ENCODE data around the gene RPS10.

The RPS10 gene

GRCh38 chr6:34468378-34468892 lies 42.6 kb upstream of the RPS10 start:
- ATAC-seq (ENCODE audit: insufficient read depth, low read depth) (no peak), DNase-seq (no peak)
- no peak overlapping the region for H3K4me3 ChIP-seq (ENCODE audit: low read depth in 1 of 2, low read length in 2 of 2)

GRCh38 chr6:34466242-34467185 lies 40.6 kb upstream of the RPS10 start:
- Histone ChIP-seq H3K27ac (ENCODE audit: low read length) (no peak overlapping the region), H3K4me3 (ENCODE audit: low read depth in 1 of 2, low read length in 2 of 2) (no peak overlapping the region; a peak in 1 of 4 replicates), H3K36me3 (ENCODE audit: insufficient read depth, low read length) (no peaks in the 10 kb centered on the region), H3K79me2 (ENCODE audit: insufficient read depth, low read length) (no peaks in the 10 kb centered on the region), H4K20me1 (ENCODE audit: insufficient read depth, low read length) (peaks cover 3% of the 10 kb centered on the region), H3K4me1 (ENCODE audit: insufficient read depth, low read length) (0 out of 2 replicates have a peak, but pooled peaks cover 2% of the 10 kb centered on the region), H2AFZ (ENCODE audit: low read depth, low read length) (no peak overlapping the region), H3K9me3 (ENCODE audit: insufficient read depth, low read length, severe bottlenecking) (no peaks in the 10 kb centered on the region), H3K9ac (ENCODE audit: low read depth, low read length) (no peak overlapping the region), H3K27me3 (ENCODE audit: insufficient read depth, low read length, poor library complexity) (peaks cover 26% of the 10 kb centered on the region), H3K4me2 (ENCODE audit: insufficient read depth, low read length) (peak overlapping the region; percentile 33; the same call in 1 of the 2 replicates)
- no peak for DNase-seq
- ATAC-seq (ENCODE audit: insufficient read depth, low read depth) = no peak
- TF ChIP-seq EZH2 (IDR thresholded peaks at IDR 0.05; ENCODE audit: borderline replicate concordance, low read depth, low read length, severe bottlenecking) (peak; percentile 34), CTCF (IDR thresholded peaks at IDR 0.05; ENCODE audit: borderline replicate concordance, extremely low read depth, low read length, poor library complexity, severe bottlenecking) (no peak)

More at GRCh38 chr6:34468378-34468892, 42.6 kb upstream of the RPS10 start:
- TF ChIP-seq EZH2 (IDR thresholded peaks at IDR 0.05; ENCODE audit: borderline replicate concordance, low read depth, low read length, severe bottlenecking) (no peak), CTCF (IDR thresholded peaks at IDR 0.05; ENCODE audit: borderline replicate concordance, extremely low read depth, low read length, poor library complexity, severe bottlenecking) (no peak)
- Histone ChIP-seq H3K4me1 (ENCODE audit: insufficient read depth, low read length) (0 out of 2 replicates have a peak, but pooled peaks cover 2% of the 10 kb centered on the region), H3K36me3 (ENCODE audit: insufficient read depth, low read length) (no peaks in the 10 kb centered on the region), H3K27ac (ENCODE audit: low read length) (no peak overlapping the region), H2AFZ (ENCODE audit: low read depth, low read length) (no peak overlapping the region), H3K27me3 (ENCODE audit: insufficient read depth, low read length, poor library complexity) (peaks cover 21% of the 10 kb centered on the region), H3K9ac (ENCODE audit: low read depth, low read length) (no peak overlapping the region), H3K79me2 (ENCODE audit: insufficient read depth, low read length) (no peaks in the 10 kb centered on the region), H3K9me3 (ENCODE audit: insufficient read depth, low read length, severe bottlenecking) (no peaks in the 10 kb centered on the region), H4K20me1 (ENCODE audit: insufficient read depth, low read length) (no peaks in the 10 kb centered on the region; the same call in 1 of the 2 replicates), H3K4me2 (ENCODE audit: insufficient read depth, low read length) (no peak overlapping the region)

DNA sequence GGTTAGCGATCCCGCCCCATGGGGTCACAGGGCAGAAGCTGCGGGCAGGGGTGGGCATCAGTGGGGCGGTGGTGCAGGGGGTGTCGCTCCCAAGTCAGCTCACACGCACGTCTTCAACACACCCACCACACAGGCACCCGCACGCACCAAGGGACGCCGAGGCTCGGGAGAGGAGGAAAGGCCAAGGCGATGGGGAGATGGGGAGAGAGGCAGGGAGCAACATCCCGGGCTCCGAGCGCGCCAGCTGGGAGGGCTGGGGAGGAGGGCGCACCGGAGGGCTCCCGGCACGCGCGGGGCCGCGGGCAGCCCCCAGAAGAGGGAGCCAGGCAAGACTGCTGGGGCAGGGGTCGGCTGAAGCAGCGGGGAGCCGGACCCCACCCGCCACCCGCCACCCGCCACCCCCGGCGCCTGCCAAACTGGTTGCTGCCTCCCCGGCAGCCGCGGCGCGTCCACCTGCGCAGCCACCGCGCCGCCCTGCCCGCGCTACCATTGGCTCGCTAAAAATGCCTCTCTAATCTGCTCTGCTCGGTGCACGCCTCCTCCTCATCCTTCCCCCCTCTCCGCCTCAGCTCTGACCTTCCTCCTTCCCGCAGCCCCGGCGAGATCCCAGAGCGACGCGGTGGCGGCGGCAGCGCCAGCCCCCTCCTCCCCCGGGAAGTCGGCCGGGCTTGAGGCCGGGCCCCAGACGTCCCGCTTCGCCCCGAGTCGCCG lies 39.8 kb upstream of the RPS10 start, which contains the start of gene PACSIN1:
PACSIN1 (plus strand) TSS at position 546 of the 711 bp plus-strand sequence. CDS start 60,230 bp downstream, outside the sequence.
- H3K4me2 ChIP-seq (ENCODE audit: insufficient read depth, low read length) = peak within 1 kb of the TSS; percentile 33; the same call in 1 of the 2 replicates
- no peaks in the 10 kb centered on the region for H3K36me3 ChIP-seq (ENCODE audit: insufficient read depth, low read length)
- H3K4me1 ChIP-seq (ENCODE audit: insufficient read depth, low read length) = 0 out of 2 replicates have a peak, but pooled peaks cover 2% of the 10 kb centered on the region
- H3K27me3 ChIP-seq (ENCODE audit: insufficient read depth, low read length, poor library complexity) = peaks cover 26% of the 10 kb centered on the region
- H2AFZ ChIP-seq (ENCODE audit: low read depth, low read length) = no peak within 1 kb of the TSS
- no peaks in the 10 kb centered on the region for H3K9me3 ChIP-seq (ENCODE audit: insufficient read depth, low read length, severe bottlenecking)
- no peak within 1 kb of the TSS for H3K9ac ChIP-seq (ENCODE audit: low read depth, low read length)
- no peaks in the 10 kb centered on the region for H3K79me2 ChIP-seq (ENCODE audit: insufficient read depth, low read length)
- H4K20me1 ChIP-seq (ENCODE audit: insufficient read depth, low read length) = peaks cover 3% of the 10 kb centered on the region
- DNase-seq = no peak
- ATAC-seq (ENCODE audit: insufficient read depth, low read depth) = peak; percentile 44; the same call in 1 of the 3 replicates
- no peak for TF ChIP-seq CTCF (IDR thresholded peaks at IDR 0.05; ENCODE audit: borderline replicate concordance, extremely low read depth, low read length, poor library complexity, severe bottlenecking)
- no peak for TF ChIP-seq EZH2 (IDR thresholded peaks at IDR 0.05; ENCODE audit: borderline replicate concordance, low read depth, low read length, severe bottlenecking)
- no peak within 1 kb of the TSS for H3K27ac ChIP-seq (ENCODE audit: low read length)
- no peak within 1 kb of the TSS; a peak in 1 of 4 replicates for H3K4me3 ChIP-seq (ENCODE audit: low read depth in 1 of 2, low read length in 2 of 2)
